Ishikawa (cell line): ENCODE measurements around the gene ABCC10.

Experiments used
- CEBPB ChIP-seq: IDR thresholded peaks from 2 replicates; pipeline ENCODE4 v1.6.1; 2012
- CREB1 ChIP-seq: IDR thresholded peaks from 2 replicates; pipeline ENCODE4 v1.6.1; 2012; ENCODE audit warnings: low read depth
- EGR1 ChIP-seq: IDR thresholded peaks from 2 replicates; pipeline ENCODE4 v1.6.1; 2012
- EP300 ChIP-seq: IDR thresholded peaks from 2 replicates; pipeline ENCODE4 v1.6.1; 2012; ENCODE audit warnings: borderline replicate concordance
- FOXM1 ChIP-seq: IDR thresholded peaks from 2 replicates; pipeline ENCODE4 v1.6.1; 2012; ENCODE audit warnings: low read depth, borderline replicate concordance
- NFIC ChIP-seq: IDR thresholded peaks from 2 replicates; pipeline ENCODE4 v1.6.1; 2012
- RAD21 ChIP-seq: IDR thresholded peaks from 2 replicates; pipeline ENCODE4 v1.6.1; 2012; ENCODE audit warnings: low read depth
- TAF1 ChIP-seq: IDR thresholded peaks from 2 replicates; pipeline ENCODE4 v1.6.1; 2012; ENCODE audit warnings: low read depth, mild to moderate bottlenecking
- TCF12 ChIP-seq: IDR thresholded peaks from 2 replicates; pipeline ENCODE4 v1.6.1; 2012; ENCODE audit warnings: low read depth
- TEAD4 ChIP-seq: IDR thresholded peaks from 2 replicates; pipeline ENCODE4 v1.6.1; 2012
- YY1 ChIP-seq: IDR thresholded peaks from 2 replicates; pipeline ENCODE4 v1.6.1; 2012; ENCODE audit warnings: low read depth
- ZBTB7A ChIP-seq: IDR thresholded peaks from 2 replicates; pipeline ENCODE4 v1.6.1; 2012; ENCODE audit warnings: low read depth
- TF ChIP-seq, protein P1 (sequence below): IDR thresholded peaks from 2 replicates; pipeline ENCODE4 v1.6.1; 2012
- TF ChIP-seq, protein P2 (sequence below): IDR thresholded peaks from 2 replicates; pipeline ENCODE4 v1.6.1; 2012; ENCODE audit warnings: low read depth, mild to moderate bottlenecking
- TF ChIP-seq, protein P3 (sequence below): IDR thresholded peaks from 2 replicates; pipeline ENCODE4 v1.6.1; 2012

The ABCC10 gene

GRCh38 chr6:43435682-43436437 lies 8.5 kb downstream of the ABCC10 start:
- TF ChIP-seq CREB1, result no peak
- no peak for TF ChIP-seq FOXM1
- TF ChIP-seq, protein P1, sequence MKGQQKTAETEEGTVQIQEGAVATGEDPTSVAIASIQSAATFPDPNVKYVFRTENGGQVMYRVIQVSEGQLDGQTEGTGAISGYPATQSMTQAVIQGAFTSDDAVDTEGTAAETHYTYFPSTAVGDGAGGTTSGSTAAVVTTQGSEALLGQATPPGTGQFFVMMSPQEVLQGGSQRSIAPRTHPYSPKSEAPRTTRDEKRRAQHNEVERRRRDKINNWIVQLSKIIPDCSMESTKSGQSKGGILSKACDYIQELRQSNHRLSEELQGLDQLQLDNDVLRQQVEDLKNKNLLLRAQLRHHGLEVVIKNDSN, result no peak
- no peak for TF ChIP-seq NFIC
- no peak for TF ChIP-seq YY1
- TF ChIP-seq RAD21, result no peak
- TF ChIP-seq, protein P2, sequence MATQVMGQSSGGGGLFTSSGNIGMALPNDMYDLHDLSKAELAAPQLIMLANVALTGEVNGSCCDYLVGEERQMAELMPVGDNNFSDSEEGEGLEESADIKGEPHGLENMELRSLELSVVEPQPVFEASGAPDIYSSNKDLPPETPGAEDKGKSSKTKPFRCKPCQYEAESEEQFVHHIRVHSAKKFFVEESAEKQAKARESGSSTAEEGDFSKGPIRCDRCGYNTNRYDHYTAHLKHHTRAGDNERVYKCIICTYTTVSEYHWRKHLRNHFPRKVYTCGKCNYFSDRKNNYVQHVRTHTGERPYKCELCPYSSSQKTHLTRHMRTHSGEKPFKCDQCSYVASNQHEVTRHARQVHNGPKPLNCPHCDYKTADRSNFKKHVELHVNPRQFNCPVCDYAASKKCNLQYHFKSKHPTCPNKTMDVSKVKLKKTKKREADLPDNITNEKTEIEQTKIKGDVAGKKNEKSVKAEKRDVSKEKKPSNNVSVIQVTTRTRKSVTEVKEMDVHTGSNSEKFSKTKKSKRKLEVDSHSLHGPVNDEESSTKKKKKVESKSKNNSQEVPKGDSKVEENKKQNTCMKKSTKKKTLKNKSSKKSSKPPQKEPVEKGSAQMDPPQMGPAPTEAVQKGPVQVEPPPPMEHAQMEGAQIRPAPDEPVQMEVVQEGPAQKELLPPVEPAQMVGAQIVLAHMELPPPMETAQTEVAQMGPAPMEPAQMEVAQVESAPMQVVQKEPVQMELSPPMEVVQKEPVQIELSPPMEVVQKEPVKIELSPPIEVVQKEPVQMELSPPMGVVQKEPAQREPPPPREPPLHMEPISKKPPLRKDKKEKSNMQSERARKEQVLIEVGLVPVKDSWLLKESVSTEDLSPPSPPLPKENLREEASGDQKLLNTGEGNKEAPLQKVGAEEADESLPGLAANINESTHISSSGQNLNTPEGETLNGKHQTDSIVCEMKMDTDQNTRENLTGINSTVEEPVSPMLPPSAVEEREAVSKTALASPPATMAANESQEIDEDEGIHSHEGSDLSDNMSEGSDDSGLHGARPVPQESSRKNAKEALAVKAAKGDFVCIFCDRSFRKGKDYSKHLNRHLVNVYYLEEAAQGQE, result no peak
- no peak for TF ChIP-seq CEBPB
- no peak for TF ChIP-seq EGR1
- TF ChIP-seq, protein P3, sequence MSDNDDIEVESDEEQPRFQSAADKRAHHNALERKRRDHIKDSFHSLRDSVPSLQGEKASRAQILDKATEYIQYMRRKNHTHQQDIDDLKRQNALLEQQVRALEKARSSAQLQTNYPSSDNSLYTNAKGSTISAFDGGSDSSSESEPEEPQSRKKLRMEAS, result no peak
- no peak for TF ChIP-seq EP300
- no peak for TF ChIP-seq TEAD4

DNA sequence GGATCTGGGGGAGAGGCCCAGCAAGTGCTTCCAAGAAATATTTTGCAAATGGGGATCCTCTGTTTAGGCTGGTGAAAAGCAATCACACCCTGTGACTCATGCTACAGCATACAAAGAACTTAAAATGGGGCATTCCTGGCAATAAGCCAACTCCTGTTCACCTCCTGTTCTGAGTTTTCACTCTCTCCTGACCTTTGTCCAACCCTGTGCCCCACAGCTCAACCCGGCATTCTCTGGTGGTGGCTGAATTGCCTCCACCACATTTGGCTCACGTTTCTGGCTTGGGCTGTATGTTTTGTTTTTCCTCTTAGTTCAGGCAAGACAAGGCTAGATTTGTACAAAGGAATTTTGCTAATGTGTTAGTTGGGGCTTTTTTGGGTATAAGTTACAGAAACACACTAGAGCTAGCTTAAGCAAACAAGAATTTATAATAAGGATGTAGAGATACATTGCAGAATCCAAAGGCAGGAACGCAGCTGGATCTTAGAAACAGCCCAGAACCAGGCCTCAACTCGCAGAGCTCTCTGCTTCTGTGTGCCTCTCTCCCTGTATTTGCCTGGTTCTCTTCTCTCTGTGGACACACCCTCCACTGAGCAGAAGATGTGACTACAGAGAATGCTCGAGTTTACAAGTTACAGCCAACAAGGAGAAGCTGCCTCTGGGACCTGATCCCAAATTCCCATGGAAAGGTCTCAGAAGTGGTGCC lies 9.4 kb downstream of the ABCC10 start:
- TF ChIP-seq, protein P3, result no peak
- TF ChIP-seq CEBPB, result no peak
- TF ChIP-seq TEAD4, result peak; percentile 47; the same call in 1 of the 2 replicates
- no peak for TF ChIP-seq EGR1
- TF ChIP-seq TCF12, result 0 out of 2 replicates have a peak, but pooled peaks have one; percentile 23
- peak; percentile 84 for TF ChIP-seq NFIC

DNA sequence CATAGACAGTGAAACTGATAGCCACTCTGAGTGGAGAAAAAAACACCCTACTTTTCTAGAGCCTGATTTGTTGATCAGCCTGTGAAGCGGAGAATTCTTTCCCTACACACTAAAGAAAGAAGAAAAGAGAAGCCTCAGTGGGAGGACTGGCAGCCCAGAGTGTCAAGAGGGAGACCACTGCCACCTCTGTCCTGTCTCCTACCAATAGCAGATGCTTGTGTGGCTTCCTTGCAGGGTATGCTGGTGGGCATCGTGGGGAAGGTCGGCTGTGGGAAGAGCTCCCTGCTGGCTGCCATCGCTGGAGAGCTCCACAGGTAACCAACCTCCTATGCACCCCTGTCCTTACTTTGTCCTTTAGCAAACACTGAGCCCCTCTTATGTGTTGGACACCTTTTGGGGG lies 10.4 kb downstream of the ABCC10 start:
- TF ChIP-seq TEAD4, result no peak
- TF ChIP-seq TAF1, result no peak
- TF ChIP-seq, protein P2, result no peak
- TF ChIP-seq YY1, result no peak
- TF ChIP-seq EP300, result no peak
- TF ChIP-seq NFIC, result no peak
- TF ChIP-seq CEBPB, result no peak
- TF ChIP-seq, protein P3, result no peak
- no peak for TF ChIP-seq FOXM1
- TF ChIP-seq CREB1, result no peak
- TF ChIP-seq TCF12, result no peak
- TF ChIP-seq, protein P1, result no peak
- no peak for TF ChIP-seq ZBTB7A
- TF ChIP-seq RAD21, result no peak
- TF ChIP-seq EGR1, result no peak

- no peak for TF ChIP-seq RAD21
- TF ChIP-seq ZBTB7A, result no peak
- no peak for TF ChIP-seq FOXM1
- no peak for TF ChIP-seq EGR1
- TF ChIP-seq, protein P2, result no peak
- no peak for TF ChIP-seq CEBPB
- no peak for TF ChIP-seq TAF1
- TF ChIP-seq NFIC, result no peak
- TF ChIP-seq TEAD4, result no peak
- TF ChIP-seq, protein P3, result no peak
- TF ChIP-seq, protein P1, result no peak
- no peak for TF ChIP-seq YY1
- TF ChIP-seq EP300, result no peak
- no peak for TF ChIP-seq TCF12
- TF ChIP-seq CREB1, result no peak
These were observed 15.6 kb downstream of the ABCC10 start for GRCh38 chr6:43442935-43443334.
